Hepatocyte (in vitro differentiated cells): ENCODE data around the gene RASSF7. TPM values are rescaled to one million over a fixed set of nuclear protein-coding genes. Genes with fewer than 3 reads are reported as not detected.

Source experiments
- DNase-seq: peaks from one replicate; pipeline ENCODE4 v3.0.0-alpha.2; 2016; ENCODE audit warnings: low spot score
- H2AFZ ChIP-seq: fragments of 200-600 bp; sonication (generic); 2 replicates; pipeline ENCODE4 v1.6.0; 2016; ENCODE audit warnings: antibody characterized with exemption, mild to moderate bottlenecking
- H3K27ac ChIP-seq: fragments of 200-600 bp; sonication (generic); 2 replicates; pipeline ENCODE4 v1.5.1; 2016; ENCODE audit warnings: mild to moderate bottlenecking
- H3K27me3 ChIP-seq: fragments of 200-600 bp; sonication (generic); 2 replicates; pipeline ENCODE4 v1.6.1; 2016
- H3K36me3 ChIP-seq: fragments of 200-600 bp; sonication (generic); replicated peaks from 2 replicates; pipeline ENCODE4 v1.5.1; 2016; ENCODE audit warnings: low read depth; ENCODE audit not compliant: insufficient read depth
- H3K4me1 ChIP-seq: fragments of 200-600 bp; sonication (generic); 2 replicates; pipeline ENCODE4 v1.5.1; 2016; ENCODE audit warnings: mild to moderate bottlenecking, moderate library complexity; ENCODE audit not compliant: insufficient read depth
- H3K4me2 ChIP-seq: fragments of 200-600 bp; sonication (generic); 2 replicates; pipeline ENCODE4 v1.6.0; 2016
- H3K4me3 ChIP-seq: fragments of 200-600 bp; sonication (generic); 2 replicates; pipeline ENCODE4 v1.5.1; 2016; ENCODE audit warnings: mild to moderate bottlenecking
- H3K79me2 ChIP-seq: fragments of 200-600 bp; sonication (generic); 2 replicates; pipeline ENCODE4 v1.6.0; 2017; ENCODE audit warnings: mild to moderate bottlenecking
- H3K9me2 ChIP-seq: fragments of 200-600 bp; sonication (generic); replicated peaks from 2 replicates; pipeline ENCODE4 v1.6.0; 2017; ENCODE audit warnings: mild to moderate bottlenecking; ENCODE audit not compliant: insufficient read depth
- H3K9me3 ChIP-seq: fragments of 200-600 bp; sonication (generic); 2 replicates; pipeline ENCODE4 v1.5.1; 2016; ENCODE audit warnings: low read depth, mild to moderate bottlenecking
- H4K20me1 ChIP-seq: fragments of 200-600 bp; sonication (generic); 2 replicates; pipeline ENCODE4 v1.6.0; 2016; ENCODE audit warnings: mild to moderate bottlenecking; ENCODE audit not compliant: insufficient read depth, poor library complexity, severe bottlenecking
- CTCF ChIP-seq: fragments of 200-600 bp; sonication (generic); IDR thresholded peaks from 2 replicates; pipeline ENCODE4 v1.5.1; 2016; ENCODE audit warnings: antibody characterized with exemption, mild to moderate bottlenecking; ENCODE audit not compliant: poor library complexity
- EZH2 ChIP-seq: fragments of 200-600 bp; sonication (generic); IDR thresholded peaks from 2 replicates; pipeline ENCODE4 v1.6.1; 2016; ENCODE audit warnings: antibody characterized with exemption, mild to moderate bottlenecking, borderline replicate concordance
- EZH2phosphoT487 ChIP-seq: fragments of 200-600 bp; sonication (generic); IDR thresholded peaks from one replicate; pipeline ENCODE4 v1.6.1; 2018; ENCODE audit warnings: antibody characterized with exemption, mild to moderate bottlenecking, low read depth, moderate library complexity; ENCODE audit not compliant: unreplicated experiment, severe bottlenecking
- WGBS: methylation state at CpG from one replicate; pipeline ENCODE4 v1.1.6; 2016; ENCODE audit warnings: low lambda C conversion rate; ENCODE audit errors: missing lambda C conversion rate; 5-methylcytosine and 5-hydroxymethylcytosine counted together
- polyA plus RNA-seq: library from polyadenylated mRNA; unstranded; fragments of >200 nt; fragmentation: Nextera tagmentation; extraction: Ambion mirVana; gene quantifications from 2 replicates; pipeline ENCODE4 v1.2.1, GENCODE V29; 2016
- total RNA-seq: library from RNA; depleted of rRNA; stranded (reverse); fragments of >200 nt; gene quantifications from 2 replicates; pipeline ENCODE4 v1.2.3, GENCODE V29; 2014

RASSF7 gene
- total and polyA plus RNA-seq, 2 experiments from 2014 or later, result 75.8 to 104 TPM

GRCh38 chr11:574632-575312 is 14.0 kb downstream of the RASSF7 start:
- TF ChIP-seq CTCF (no peak), EZH2 (no peak), EZH2phosphoT487 (no peak)
- Histone ChIP-seq H3K9me3 (no peaks in the 10 kb centered on the region), H3K27ac (no peak overlapping the region), H3K79me2 (peaks cover 30% of the 10 kb centered on the region), H3K4me1 (peaks cover 43% of the 10 kb centered on the region), H3K9me2 (no peaks in the 10 kb centered on the region), H3K4me2 (peak overlapping the region; percentile 99), H3K36me3 (no peaks in the 10 kb centered on the region), H3K4me3 (peak overlapping the region; percentile 79), H2AFZ (peak overlapping the region; percentile 82), H3K27me3 (no peaks in the 10 kb centered on the region), H4K20me1 (peaks cover 27% of the 10 kb centered on the region)
- 31% methylated on average over 24 of the region's 25 CpGs for WGBS
- no peak for DNase-seq

GRCh38 chr11:575313-575995 is 14.7 kb downstream of the RASSF7 start:
- Histone ChIP-seq H3K27ac (peak overlapping the region; percentile 77), H4K20me1 (peaks cover 34% of the 10 kb centered on the region), H3K4me3 (peak overlapping the region; percentile 79), H3K27me3 (no peaks in the 10 kb centered on the region), H3K36me3 (no peaks in the 10 kb centered on the region), H3K79me2 (peaks cover 37% of the 10 kb centered on the region), H3K4me1 (peaks cover 50% of the 10 kb centered on the region), H3K9me3 (no peaks in the 10 kb centered on the region), H3K4me2 (peak overlapping the region; percentile 99), H3K9me2 (no peaks in the 10 kb centered on the region), H2AFZ (peak overlapping the region; percentile 82)
- under 1% methylated on average over 49 of the region's 81 CpGs for WGBS
- no peak for DNase-seq
- TF ChIP-seq EZH2 (no peak), EZH2phosphoT487 (no peak), CTCF (no peak)

GRCh38 chr11:575996-576768 is 15.4 kb downstream of the RASSF7 start, which contains the start of gene PHRF1:
PHRF1 (plus strand) TSS chr11:576470; CDS start chr11:581513, 5,043 bp downstream.
- Histone ChIP-seq H3K4me1 (peaks cover 55% of the 10 kb centered on the region), H3K9me3 (no peaks in the 10 kb centered on the region), H3K4me2 (peak within 1 kb of the TSS; percentile 99), H3K27me3 (no peaks in the 10 kb centered on the region), H2AFZ (peak within 1 kb of the TSS; percentile 82), H3K9me2 (no peaks in the 10 kb centered on the region), H3K4me3 (peak within 1 kb of the TSS; percentile 79), H3K36me3 (no peaks in the 10 kb centered on the region), H4K20me1 (peaks cover 41% of the 10 kb centered on the region), H3K79me2 (peaks cover 45% of the 10 kb centered on the region), H3K27ac (peak within 1 kb of the TSS; percentile 98)
- DNase-seq, result peak; percentile 98
- TF ChIP-seq EZH2phosphoT487 (no peak), CTCF (no peak), EZH2 (no peak)
- WGBS, result 2% methylated on average over 79 of the region's 99 CpGs
